RCC 7860 (cell line): Measurements from ENCODE around the gene TSPAN14.
"Not testable (repeated sequence)": the region's sequence is repeated elsewhere in the genome, so short reads cannot be mapped to it uniquely, and the experiment has no call there.

ENCODE experiments used
- DNase-seq: peaks from one replicate; pipeline ENCODE4 v3.0.0-alpha.2; 2015; ENCODE audit warnings: low spot score
- FAIRE-seq: peaks from 2 replicates; lab custom pipeline; 2012; peaks lifted over from hg19 to GRCh38; lab: Jason Lieb, UNC

TSPAN14 gene

DNA sequence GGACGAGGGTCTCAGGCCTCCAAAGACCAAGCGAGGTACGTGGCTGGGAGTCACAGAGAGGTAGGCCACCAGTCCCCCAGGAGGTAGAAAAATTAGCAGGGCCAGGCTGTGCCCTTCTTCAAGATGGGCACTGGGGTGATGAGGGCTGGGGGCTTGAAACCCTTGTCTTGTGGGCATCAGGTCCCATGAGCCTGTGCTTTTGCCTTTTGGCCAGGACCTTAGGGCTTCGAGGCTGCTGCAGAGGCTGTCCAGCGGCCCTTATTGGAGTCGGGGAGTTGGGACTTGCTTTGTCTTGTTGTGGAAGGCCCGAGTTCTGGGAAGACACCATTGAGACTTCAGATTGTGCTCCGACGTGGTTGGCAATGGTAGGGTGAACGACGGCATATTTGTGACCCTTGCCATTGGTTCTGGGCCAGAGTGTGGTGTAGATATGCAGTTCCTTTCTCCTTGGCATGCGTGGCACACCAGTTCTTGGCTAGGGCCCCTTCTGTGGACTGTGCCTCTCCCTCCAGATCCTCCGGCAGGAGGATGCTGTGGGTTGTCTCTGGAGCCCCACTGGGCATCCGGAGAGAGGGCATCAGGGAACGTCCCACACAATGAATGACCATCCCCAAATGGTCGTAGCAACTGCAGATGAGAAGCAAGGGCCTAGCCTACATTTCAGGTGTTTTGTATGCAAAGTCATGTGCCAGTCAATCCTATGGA, 84.5 kb downstream of the TSPAN14 start:
- no peak for FAIRE-seq
- DNase-seq: no peak

DNA sequence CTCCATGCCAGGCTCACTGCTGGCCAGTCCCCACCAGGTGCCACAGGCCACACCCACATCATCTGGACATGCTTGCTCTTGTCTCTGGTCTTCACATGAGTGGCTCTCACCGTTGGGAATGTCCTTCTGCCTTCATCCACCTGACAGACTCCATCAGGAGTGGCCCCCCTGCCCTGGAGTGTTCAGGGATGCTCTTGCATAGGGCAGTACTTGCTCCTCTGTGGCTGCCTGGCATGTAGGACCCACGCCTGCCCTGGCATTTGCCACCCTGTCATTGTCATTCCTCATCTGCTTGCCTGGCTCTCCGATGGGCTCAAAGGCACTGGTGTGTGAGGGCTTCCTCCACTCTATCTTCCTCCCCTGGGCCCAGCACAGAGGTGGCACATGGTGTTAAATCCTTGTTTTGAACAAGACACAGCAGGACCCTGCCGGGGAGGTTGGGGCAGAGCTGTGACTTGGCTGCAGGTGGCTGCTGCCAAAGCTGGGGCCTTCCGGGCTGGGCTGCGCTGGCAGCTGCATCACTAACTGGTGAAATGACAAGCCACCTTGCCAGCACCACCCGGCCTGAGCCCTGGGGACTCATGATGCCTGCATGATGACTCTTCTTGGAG, 85.4 kb downstream of the TSPAN14 start:
- DNase-seq (no peak), FAIRE-seq (no peak)

DNA sequence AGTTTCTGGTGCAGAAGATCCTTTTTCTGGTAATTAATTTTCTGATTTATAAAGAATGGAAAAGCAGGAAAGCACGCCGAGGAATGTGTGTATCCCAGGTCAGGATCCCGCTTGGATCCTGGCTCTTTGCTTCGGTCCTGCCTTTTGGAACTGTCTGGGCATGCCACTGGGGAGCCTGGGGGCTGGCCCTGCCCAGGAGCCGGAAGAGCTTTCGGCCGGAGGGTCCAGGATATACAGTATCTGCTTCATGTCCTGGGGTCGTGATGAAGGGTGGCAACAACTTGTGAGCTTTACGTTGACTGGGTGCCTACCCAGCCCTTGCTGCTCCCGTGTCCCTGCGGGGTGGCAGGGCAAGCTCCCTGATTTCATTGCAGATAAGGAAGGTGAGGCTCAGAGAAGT, 86.0 kb downstream of the TSPAN14 start:
- no peak for FAIRE-seq

DNA sequence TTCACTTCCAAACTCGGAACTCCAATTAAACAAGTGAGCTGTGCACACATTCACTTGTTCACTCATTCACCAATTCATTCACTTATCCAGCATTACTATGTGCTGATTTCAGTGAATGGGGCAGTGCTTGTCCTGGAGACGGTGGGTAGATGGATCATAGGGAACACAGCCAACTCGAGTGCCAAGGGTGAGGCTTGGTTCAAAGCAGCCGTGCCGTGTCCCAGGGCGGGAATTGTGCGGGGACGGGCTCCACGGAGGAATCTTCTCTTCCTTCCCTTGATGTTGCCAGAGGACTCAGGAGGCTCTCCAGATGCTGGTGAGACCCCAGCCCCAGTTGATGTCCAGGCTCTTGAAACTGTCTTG, 86.5 kb downstream of the TSPAN14 start:
- no peak for FAIRE-seq
- no peak for DNase-seq

More for the DNA sequence above, 86.0 kb downstream of the TSPAN14 start:
- DNase-seq: no peak

DNA sequence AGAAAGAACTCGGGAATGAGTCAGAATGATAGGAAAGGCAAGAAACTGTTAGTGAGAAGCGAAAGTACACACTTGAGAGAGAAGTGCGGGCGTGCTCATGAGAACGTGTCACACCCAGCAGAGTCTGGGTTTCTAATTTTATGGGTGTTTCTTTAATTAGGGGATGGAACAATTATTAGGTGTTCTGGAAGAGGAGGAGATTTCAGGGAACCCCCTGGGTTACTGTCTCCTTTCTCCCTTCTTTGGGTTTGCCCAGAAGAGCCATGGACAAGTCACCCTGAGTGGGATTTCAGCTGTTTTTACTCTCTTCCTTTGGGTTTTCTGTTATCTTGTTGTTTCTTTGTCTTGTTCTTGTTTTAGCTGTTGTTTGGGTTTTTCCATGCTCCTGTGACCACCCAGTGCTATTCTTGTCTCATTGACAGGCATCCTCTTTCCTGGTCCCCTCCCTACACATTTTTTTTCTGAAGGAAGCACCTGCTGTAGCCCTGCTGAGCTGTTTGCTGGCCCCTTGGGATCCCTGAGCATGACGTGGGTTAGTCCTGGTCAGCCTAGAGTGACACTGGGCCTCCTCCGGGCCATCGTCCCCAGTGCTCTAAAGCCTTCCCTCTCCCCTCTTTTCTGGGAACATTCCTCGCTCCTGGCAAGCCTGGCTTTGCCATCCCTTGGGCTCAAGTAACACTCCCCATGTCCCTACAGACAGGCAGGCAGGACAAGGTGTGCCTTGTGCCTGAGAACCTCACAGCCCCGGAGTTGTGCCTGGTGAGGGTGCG, 87.1 kb downstream of the TSPAN14 start:
- no peak for FAIRE-seq

DNA sequence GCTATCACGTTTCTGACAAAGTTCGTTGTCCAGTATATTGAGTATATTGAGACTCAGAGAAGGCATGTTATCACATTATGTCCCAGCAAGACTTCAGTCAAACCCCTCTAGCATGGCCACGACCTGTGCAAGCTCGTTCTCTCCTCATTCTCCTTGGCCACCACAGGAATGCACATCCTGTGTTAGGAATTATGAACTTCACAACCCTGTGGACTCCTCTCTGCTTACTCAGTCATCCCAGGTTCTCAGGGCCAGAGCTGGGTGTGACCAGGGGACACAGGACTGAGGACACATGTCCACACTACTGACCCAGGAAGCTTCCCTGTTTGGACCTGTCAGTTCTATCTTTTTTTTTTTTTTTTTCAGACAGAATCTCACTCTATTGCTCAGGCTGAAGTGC, 87.9 kb downstream of the TSPAN14 start:
- FAIRE-seq (no peak), DNase-seq (peak; percentile 42)

More for the DNA sequence above, 87.1 kb downstream of the TSPAN14 start:
- no peak for DNase-seq

DNA sequence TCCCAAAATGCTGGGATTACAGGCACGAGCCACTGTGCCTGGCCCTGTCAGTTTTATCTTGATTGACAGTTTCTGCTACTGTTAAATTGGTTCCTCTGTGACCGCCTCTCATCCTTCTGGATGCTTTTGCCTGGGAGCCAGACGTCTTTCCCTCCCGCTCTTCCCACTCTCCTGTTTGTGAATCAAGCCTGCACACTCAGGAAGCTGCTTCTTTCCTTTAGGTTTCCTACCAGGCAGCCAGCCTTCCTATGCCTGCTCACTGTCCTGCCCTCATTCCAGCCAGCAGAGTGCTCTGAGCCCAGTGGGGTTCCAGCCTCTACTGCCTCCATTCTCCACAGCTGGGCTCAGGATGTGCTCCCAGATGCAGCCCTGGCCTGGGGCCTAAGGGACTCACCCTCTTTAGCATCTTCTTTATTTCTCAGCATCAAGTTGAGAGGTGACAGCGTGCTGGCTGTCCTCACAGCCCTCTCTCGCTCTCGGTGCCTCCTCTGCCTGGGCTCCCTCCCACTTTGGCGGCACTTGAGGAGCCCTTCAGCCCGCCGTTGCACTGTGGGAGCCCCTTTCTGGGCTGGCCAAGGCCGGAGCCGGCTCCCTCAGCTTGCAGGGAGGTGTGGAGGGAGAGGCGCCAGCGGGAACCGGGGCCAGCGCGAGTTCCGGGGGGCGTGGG, 88.7 kb downstream of the TSPAN14 start:
- no peak for FAIRE-seq
- no peak for DNase-seq

DNA sequence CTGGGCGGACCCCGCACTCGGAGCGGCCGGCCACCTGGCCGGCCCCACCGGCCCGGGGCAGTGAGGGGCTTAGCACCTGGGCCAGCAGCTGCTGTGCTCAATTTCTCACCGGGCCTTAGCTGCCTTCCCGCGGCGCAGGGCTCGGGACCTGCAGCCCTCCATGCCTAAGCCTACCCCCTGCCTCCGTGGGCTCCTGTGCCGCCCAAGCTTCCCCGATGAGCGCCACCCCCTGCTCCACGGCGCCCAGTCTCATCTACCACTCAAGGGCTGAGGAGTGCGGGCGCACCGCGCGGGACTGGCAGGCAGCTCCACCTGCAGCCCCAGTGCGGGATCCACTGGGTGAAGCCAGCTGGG, 89.2 kb downstream of the TSPAN14 start:
- FAIRE-seq, DNase-seq: not testable (repeated sequence)

DNA sequence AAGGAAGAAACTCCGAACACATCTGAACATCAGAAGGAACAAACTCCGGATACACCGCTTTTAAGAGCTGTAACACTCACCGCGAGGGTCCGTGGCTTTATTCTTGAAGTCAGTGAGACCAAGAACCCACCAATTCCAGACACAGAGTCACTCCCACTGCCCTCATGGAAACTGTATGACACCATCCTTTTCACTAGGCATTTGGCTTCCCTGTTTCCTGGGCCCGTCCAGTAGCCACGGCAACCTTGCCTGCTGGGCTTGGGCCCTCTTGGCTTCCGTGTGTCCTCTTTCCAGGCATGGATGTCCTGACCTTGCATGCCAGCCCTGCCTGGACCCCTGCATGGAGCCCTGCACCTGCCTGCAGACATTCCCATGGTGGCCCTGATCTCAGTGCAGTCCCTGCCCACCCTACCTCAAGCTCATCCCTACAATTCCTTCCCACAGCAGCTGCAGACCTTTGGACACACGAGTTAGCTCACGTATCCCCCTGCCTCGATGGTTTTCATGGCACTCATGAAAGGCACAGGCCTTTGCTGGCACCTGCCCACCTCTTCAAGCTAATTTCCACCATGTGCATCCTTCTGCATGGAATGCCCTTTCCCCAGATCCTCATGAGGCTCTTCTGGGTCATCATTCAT, 90.3 kb downstream of the TSPAN14 start:
- no peak for FAIRE-seq
- no peak for DNase-seq

DNA sequence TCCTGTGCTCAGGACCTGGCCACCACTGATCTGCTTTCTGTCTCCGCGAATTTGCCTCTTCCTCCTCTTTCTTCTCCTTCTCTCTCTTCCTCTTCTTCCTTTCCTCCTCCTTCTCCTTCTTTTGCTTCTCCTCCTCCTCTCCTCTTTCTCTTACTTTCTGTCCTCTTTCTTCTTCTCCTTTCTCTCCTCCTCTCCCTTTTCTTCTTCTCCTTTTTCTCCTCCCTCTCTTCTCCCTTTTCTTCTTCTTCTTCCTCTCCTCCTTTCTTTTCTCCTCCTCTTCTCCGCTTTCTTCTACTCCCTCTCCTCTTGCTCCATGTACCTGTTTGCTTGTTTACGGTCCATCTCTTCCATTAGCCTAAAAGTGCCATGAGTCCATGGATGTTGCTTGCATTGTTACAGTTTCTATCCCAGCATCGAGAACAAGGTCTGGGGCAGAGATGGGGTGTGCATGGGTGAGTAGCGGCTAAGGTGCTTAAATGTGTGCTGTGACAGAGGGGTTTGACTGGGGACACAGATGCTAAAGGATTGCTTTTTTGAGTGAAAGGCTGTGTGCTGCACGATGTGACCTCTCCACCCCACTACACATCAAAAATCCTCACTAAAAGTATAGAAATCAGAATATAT, 91.3 kb downstream of the TSPAN14 start:
- no peak for FAIRE-seq
- no peak for DNase-seq

DNA sequence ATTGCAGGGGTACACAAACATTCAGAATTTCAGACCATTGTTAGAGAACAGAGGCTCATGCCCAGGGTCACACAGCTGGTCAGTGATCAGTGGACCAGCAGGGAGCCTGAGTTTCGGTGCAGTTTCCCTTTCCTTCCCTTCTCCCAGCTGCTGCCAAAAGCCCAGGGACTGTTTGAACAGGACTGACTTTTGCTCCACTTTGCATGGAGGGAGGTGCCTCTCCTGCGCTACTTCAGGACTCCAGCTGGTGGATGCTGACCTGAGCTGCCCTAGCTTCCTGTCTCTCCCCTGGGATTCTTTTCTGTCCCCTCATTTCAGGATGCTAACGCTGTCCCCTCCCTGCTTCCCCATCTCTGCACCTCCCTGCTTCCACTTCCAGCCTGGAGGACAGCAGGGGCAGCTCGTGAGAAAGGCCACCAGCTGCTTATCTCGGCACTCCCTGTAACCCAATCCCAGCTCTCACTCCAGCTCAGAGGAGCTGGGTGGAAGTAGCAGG, 98.1 kb downstream of the TSPAN14 start:
- FAIRE-seq (no peak), DNase-seq (no peak)

DNA sequence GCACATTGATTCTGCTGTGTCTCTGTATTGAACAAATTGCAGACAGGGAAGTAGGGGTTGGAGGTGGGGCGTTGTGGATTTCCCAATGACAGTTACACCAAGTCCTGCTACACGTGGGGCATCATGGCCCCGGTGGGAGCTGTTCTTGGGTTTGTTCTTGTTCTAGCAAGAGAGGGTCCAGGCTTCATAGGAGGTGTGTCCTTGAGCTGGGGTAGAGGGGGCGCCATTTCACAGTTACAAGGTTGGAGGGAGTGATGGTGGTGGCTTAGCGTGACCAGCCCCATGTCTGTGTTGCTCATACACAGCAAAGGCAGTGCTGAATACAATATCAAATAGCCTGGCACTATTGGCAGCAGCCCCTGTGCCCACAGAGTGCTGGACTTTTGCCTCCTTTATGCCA, 99.3 kb downstream of the TSPAN14 start:
- FAIRE-seq (no peak), DNase-seq (no peak)

DNA sequence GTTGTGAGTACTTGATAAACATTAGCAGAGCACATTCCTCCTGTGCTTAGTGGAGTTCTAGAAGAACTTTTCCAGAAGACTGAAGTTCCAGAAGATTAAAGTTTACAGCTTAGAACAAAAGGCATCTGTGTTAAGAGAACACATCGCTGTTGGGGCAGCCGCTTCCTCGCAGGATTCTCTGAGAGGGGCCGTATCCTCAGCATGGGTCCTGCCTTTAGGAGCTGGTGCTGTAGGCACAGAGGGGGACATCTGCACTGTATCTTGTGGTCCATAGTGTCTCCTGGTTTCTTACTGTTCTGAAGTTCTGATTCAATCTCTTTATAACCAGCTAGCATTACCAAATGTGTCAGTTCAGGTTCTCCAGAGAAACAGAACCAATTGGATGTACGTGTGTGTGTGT, 99.9 kb downstream of the TSPAN14 start:
- FAIRE-seq (no peak), DNase-seq (no peak)

DNA sequence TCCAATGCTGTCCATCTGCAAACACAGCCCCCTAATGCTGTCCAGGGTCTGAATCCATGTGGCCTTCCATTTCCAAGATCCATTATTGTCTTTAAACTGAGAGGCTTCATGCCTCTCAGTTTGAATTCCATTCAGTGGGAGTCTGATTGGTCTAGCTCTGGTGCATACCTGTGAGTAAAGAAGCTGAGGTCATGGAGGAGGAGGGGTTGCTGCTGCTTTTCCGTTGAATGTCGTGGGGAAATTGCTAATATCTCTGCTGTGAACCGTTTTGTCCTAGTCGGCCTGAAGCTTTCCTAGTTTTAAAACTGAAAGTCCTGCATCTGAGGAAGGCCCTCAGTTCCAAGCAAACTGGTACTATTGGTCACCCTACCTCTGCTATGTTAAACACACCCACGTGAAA, 101.3 kb downstream of the TSPAN14 start:
- no peak for DNase-seq
- FAIRE-seq: no peak

DNA sequence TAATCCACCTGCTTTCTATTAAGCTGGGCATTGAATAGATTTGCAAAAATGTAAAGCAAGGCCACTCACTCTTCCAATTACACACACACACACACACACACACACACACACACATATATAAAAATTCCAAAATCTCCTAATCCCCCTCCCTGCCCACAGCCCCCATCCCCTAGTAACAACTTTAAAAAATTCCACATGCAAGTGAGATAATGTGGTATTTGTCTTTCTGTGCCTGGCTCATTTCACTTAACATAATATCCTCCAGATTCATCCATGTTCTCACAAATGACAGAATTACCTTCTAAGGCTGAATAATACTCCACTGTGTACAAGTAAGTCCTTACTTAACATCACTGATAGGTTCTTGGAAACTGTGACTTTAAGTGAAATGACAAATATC, 107.8 kb downstream of the TSPAN14 start:
- no peak for DNase-seq
- no peak for FAIRE-seq

DNA sequence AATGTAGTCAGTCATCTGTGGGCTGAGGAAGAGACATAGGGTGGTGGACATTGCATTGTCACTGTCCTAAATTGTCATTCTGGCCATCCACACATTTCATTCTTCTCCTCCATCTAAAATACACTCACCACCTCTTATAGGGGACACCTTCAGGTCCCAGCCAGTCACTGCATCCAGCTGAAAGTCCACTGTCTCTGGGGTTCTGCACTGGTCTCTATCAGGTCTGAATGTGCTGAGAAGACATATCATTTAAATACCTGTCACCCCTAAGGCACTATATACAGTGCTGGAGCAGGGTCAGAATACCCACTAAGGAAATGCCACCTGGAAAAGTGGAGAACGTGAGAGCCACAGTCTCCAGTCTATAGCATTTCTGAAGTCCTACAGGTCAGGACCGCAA, 113.2 kb downstream of the TSPAN14 start:
- FAIRE-seq: no peak
- no peak for DNase-seq

DNA sequence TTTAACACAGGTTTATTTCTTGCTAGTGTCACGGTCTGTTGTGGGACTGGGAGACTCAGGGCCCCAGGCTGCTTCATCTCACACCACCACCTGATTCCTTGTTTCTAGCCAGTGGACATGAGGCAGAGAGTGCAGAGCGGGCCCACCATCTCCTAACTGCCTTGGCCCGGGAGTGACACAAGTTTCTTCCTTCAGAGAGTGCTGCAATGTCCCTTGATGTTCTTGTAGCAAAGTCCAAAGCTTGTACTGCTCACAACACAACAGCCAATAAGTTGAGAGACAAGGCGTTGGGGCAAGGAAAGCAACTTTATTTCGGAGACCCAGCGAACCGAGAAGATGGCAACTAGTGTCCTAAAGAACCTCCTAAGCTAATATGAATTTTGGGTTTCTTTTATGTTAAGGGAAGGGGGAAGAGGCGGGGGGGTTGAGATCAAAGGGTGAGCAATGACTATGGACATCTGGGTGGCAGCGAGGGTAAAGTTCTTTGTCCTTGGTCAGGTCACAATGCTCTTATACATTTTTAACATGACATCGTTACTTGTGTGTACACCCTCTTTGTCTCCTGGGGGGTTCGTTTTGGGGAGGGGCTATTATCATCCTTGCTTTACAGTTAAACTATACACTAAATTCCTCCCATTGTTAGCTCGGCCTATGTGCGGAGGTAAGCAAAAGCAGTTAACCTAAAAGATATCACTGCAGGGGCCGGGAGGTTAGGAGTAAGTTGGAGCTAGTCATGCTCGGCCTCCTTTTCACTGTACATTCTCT, 115.2 kb downstream of the TSPAN14 start:
- no peak for DNase-seq
- no peak for FAIRE-seq

DNA sequence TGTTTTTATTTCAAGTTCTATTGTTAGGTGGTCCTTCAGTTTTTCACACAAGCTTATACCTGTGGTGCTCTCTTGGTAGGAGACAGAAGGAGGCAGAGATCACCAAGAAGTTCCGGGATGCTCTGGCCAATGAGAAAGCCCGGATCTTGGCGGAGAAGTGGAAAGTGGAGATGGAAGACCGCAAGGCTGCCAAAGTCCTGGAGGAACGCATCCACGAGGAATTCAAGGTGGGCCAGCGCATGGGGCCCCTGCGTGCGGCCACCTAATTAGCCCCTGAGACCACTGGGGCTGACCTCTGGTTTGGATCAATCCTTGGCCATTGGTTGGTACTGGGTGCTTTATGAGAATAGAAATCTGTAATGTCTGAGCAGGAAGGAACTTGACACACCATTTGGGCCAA, 117.2 kb downstream of the TSPAN14 start:
- FAIRE-seq (no peak), DNase-seq (no peak)

DNA sequence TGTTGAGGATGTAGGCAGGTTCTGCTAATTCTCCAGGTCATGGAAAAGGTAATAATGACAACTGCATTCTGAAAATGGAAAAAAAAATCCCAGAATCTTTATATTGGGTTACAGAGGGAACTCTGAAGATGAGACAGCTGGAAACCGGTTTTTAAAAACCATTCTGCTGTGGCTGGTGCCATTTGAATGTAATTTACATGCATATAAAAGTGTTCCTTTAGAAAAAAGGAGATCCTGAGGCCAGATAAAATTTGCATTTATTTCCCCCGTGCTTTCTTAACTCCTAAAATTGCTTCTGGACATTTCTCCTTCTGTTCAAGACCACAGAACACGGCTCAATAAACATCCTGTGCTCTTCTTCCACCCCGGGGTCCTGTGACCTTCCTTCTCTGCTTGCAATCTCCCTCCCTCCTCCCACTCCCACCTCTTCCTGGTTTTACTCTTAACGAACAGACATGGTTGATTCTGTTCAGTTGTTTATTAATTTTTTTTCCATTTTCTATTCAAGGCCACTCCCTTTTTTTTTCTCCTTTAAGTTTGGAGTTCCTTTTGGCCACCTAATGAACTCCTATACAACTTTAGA, 125.2 kb downstream of the TSPAN14 start:
- no peak for FAIRE-seq
- DNase-seq: no peak
